Measurements from ENCODE around the gene COL9A1.

DNA sequence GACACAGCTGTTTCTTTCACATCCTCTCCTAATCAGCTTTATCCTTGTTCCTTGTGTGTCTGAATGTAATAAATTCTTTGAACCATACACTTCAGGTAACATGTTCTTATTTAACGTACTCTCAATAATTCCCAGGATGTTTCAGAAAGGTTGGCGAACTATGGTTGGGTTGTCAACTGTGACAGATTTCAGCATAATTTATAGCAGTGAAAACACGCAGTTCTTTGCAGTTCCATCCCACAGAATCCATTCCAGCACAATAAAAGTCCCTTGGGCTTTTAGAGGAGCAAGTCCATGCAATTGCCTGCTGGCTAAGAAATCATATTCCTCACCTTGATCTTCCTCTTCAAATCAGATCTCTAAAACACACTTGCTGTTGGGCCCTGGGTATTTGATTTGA is 119.3 kb downstream of the COL9A1 start:
- TF ChIP-seq POLR2AphosphoS5 (IDR thresholded peaks at IDR 0.05; ENCODE audit: low read depth, low read length): no peak
- TF ChIP-seq, protein P1, sequence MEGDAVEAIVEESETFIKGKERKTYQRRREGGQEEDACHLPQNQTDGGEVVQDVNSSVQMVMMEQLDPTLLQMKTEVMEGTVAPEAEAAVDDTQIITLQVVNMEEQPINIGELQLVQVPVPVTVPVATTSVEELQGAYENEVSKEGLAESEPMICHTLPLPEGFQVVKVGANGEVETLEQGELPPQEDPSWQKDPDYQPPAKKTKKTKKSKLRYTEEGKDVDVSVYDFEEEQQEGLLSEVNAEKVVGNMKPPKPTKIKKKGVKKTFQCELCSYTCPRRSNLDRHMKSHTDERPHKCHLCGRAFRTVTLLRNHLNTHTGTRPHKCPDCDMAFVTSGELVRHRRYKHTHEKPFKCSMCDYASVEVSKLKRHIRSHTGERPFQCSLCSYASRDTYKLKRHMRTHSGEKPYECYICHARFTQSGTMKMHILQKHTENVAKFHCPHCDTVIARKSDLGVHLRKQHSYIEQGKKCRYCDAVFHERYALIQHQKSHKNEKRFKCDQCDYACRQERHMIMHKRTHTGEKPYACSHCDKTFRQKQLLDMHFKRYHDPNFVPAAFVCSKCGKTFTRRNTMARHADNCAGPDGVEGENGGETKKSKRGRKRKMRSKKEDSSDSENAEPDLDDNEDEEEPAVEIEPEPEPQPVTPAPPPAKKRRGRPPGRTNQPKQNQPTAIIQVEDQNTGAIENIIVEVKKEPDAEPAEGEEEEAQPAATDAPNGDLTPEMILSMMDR (IDR thresholded peaks at IDR 0.05): no peak
- no peak for TF ChIP-seq TCF7L2 (IDR thresholded peaks at IDR 0.05; ENCODE audit: low read depth, low read length)
- TF ChIP-seq, protein P2, sequence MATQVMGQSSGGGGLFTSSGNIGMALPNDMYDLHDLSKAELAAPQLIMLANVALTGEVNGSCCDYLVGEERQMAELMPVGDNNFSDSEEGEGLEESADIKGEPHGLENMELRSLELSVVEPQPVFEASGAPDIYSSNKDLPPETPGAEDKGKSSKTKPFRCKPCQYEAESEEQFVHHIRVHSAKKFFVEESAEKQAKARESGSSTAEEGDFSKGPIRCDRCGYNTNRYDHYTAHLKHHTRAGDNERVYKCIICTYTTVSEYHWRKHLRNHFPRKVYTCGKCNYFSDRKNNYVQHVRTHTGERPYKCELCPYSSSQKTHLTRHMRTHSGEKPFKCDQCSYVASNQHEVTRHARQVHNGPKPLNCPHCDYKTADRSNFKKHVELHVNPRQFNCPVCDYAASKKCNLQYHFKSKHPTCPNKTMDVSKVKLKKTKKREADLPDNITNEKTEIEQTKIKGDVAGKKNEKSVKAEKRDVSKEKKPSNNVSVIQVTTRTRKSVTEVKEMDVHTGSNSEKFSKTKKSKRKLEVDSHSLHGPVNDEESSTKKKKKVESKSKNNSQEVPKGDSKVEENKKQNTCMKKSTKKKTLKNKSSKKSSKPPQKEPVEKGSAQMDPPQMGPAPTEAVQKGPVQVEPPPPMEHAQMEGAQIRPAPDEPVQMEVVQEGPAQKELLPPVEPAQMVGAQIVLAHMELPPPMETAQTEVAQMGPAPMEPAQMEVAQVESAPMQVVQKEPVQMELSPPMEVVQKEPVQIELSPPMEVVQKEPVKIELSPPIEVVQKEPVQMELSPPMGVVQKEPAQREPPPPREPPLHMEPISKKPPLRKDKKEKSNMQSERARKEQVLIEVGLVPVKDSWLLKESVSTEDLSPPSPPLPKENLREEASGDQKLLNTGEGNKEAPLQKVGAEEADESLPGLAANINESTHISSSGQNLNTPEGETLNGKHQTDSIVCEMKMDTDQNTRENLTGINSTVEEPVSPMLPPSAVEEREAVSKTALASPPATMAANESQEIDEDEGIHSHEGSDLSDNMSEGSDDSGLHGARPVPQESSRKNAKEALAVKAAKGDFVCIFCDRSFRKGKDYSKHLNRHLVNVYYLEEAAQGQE (IDR thresholded peaks at IDR 0.05; ENCODE audit: insufficient read depth in 1 of 2, low read depth in 2 of 2, low read length in 1 of 2): no peak
- no peak for TF ChIP-seq SIN3A (IDR thresholded peaks at IDR 0.05; ENCODE audit: borderline replicate concordance, insufficient read depth, low read depth, low read length)
